Middle frontal gyrus (tissue), 1 donor: Measurements from ENCODE around the gene DNA2.
"Not testable (repeated sequence)": the region's sequence is repeated elsewhere in the genome, so short reads cannot be mapped to it uniquely, and the experiment has no call there.

ENCODE experiments used
- DNase-seq: peaks from one replicate; pipeline ENCODE4 v3.0.0-alpha.2; 2015; ENCODE audit warnings: low spot score; ENCODE audit errors: extremely low spot score

DNA2 gene, protein sequence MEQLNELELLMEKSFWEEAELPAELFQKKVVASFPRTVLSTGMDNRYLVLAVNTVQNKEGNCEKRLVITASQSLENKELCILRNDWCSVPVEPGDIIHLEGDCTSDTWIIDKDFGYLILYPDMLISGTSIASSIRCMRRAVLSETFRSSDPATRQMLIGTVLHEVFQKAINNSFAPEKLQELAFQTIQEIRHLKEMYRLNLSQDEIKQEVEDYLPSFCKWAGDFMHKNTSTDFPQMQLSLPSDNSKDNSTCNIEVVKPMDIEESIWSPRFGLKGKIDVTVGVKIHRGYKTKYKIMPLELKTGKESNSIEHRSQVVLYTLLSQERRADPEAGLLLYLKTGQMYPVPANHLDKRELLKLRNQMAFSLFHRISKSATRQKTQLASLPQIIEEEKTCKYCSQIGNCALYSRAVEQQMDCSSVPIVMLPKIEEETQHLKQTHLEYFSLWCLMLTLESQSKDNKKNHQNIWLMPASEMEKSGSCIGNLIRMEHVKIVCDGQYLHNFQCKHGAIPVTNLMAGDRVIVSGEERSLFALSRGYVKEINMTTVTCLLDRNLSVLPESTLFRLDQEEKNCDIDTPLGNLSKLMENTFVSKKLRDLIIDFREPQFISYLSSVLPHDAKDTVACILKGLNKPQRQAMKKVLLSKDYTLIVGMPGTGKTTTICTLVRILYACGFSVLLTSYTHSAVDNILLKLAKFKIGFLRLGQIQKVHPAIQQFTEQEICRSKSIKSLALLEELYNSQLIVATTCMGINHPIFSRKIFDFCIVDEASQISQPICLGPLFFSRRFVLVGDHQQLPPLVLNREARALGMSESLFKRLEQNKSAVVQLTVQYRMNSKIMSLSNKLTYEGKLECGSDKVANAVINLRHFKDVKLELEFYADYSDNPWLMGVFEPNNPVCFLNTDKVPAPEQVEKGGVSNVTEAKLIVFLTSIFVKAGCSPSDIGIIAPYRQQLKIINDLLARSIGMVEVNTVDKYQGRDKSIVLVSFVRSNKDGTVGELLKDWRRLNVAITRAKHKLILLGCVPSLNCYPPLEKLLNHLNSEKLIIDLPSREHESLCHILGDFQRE

DNA sequence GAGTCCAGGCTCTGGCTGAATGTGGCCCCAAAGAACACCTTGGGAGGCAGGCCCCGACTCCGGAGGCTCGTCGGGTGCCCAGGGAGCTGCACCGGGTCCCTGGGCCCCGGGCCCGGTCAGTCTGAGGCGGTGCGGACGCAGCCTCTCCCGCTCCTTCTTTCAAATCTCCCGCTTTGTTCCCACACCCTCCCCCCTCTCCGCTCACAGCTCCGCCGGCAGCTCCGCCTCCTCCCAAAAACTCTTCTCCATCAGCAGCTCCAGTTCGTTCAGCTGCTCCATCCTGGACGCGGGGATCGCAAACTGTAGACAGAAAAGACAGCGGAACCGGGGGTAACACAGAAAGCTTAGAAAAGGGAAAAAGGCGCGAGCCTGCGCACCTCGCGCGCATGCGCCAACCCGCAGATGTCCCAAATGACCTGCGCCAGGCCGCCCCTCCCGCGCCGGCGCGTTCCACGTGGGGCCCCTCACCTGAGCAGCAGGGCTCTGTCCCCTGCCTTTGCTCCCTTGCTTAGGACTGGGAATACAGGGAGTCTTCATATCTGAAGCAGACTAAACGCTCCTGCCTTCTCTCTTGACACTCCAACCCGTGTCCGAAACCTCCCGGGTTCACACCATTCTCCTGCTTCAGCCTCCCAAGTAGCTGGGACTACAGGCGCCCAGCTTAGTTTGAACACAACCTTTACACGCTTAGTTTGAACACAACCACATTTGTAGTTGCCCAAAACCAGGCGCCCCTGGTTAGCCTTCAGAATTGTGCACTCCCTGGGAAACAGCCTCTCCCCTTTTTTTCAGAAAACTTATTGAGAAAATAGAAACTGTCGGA lies at the start of gene DNA2:
DNA2 (minus strand) TSS at position 388 of the 823 bp plus-strand sequence; CDS start at position 279, 109 bp downstream.
- peak; percentile 31 for DNase-seq

DNA sequence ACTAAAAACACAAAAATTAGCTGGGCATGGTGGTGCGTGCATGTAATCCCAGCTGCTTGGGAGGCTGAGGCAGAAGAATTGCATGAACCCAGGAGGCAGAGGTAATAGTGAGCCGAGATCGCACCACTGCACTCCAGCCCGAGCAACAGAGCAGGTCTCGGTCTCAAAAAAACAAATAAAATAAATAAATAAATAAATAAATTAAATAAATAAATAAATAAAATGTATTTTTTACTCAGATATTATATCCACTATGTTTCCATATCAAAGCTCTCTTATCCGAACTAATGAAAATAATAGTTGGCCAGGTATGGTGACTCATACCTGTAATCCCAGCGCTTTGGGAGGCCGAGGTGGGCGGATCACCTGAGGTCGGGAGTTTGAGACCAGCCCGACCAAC lies 46.8 kb upstream of the DNA2 start:
- not testable (repeated sequence) for DNase-seq

DNA sequence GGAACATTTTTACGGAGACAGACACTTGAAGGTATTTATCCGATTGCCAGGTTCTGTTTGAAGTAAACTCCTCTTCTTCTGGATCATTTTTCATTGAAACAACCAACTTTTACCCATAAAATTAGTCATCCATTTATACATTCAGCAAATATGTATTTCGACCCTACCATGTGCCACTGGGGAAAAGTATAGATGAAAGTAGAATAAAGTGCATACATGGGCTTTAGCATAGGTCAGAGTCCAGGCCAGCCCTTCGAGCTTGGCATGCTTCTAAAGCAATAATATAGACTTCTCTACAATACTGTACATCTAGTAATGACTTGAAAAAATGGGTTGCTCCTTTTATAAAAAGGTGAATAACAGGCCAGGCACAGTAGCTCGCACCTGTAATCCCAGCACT lies 45.4 kb upstream of the DNA2 start:
- DNase-seq = no peak

DNA sequence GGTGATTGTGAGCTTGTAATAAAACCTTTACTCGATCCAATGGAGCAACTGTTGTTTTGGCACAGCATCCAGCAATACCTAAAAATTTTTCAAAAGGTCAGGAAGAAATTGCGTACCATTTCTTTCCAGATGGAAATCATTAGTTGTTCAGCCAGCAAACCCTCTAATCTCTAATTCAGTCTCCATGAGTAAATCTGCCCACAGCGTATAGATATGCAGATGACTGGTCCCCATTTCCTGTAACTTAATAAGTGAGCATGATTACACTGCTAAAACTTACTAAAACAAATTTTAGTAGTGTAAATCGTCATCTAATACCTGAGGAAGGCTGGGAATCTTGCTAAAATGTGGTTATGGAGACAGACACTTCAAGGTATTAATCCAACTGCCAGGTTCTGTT lies 45.0 kb upstream of the DNA2 start:
- no peak for DNase-seq

DNA sequence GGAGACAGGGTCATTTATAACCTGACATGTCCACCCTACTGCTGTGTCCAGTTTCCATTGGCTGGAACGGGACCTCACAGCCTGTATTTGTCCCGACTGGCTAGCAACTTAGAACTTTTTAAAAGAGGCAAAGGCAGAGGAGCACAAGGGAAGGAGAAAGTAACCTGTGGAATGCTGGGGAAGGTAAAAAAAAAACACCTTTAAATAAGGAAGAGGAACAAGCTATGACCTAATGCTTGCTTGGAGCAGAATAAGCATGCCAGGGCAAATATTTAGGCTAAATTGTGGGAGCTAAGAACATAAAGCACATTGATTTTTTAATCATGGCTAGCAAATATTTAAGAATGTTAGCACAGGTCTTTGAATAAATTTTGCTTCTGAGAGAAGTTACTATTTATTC lies 44.4 kb upstream of the DNA2 start:
- DNase-seq = not testable (repeated sequence)

DNA sequence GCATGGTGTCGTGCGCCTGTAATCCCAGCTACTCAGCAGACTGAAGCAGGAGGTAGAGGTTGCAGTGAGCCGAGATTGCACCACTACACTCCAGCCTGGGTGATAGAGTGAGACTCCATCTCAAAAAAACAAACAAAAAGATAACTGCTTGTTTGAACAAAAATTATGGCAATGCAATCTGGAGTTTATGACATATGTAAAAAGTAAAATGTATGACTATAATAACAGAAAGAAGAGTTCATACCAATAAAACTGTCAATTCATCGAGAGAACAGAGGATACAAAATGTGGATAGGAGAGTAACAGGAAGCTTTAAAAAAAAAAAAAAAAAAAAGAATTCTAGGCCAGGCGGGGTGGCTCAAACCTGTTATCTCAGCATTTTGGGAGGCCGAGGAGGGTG lies 36.3 kb upstream of the DNA2 start:
- no peak for DNase-seq

DNA sequence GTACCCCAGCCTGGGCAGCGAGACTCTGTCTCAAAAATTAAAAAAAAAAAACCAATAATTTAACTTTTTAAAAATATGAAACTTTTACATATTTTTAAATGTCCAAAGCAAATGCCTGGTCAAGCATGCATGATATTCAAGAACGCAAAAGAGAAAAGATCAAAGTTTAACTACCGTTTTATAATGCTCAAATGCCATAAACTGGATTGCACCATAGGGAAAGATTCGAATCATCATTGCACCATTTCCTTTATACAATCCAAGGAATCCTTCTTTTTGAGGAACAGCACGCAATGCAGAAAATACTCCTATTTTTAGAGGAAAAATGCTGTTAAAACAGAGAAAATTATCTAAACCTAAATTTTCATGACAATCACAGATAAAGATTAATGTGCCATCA lies 34.6 kb upstream of the DNA2 start:
- no peak for DNase-seq

DNA sequence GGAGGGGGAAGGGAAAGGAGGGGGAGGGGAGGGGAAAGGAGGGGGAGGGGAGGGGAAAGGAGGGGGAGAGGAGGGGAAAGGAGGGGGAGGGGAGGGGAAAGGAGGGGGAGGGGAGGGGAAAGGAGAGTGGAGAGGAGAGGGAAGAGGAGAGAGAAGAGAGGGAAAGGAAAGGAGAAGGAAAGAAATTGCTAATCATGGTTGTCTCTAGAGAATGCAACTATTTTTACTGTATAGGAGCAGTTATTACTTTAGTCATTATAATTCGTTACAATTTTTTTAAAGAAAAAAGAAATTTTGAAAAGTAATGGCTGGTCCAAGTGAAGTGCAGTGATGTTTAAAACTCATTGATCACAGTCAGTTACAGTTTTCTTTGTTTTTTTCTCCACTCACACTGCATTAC lies 31.1 kb upstream of the DNA2 start:
- no peak for DNase-seq

DNA sequence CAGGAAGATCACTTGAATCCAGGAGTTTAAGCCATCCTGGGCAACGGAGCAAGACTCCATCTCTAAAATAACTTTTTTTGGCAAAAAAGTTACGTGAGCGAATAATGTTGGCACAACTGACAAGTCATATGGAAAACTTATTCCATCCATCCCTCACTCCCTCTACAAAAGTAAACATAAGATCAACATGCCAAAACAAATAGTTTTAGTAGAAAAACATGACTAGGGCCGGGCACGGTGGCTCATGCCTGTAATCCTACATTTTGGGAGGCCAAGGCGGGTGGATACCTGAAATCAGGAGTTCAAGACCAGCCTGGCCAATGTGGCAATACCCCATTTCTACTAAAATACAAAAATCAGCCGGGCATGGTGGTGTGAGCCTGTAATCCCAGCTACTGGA lies 29.9 kb upstream of the DNA2 start:
- DNase-seq = no peak

DNA sequence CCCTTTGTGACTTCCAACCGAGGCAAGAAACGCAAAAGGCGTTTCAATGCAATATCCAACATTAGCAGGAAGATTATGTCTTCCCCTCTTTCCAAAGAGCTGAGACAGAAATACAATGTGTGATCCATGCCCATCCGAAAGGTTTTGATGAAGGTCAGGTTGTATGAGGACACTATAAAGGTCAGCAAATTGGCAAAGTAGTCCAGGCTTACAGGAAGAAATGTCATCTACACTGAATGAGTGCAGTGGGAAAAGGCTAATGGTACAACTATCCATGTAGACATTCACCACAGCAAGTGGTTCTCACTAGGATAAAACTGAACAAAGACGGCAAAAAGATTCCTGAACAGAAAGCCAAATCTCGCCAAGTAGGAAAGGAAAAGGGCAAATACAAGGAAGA lies 27.8 kb upstream of the DNA2 start:
- no peak for DNase-seq

DNA sequence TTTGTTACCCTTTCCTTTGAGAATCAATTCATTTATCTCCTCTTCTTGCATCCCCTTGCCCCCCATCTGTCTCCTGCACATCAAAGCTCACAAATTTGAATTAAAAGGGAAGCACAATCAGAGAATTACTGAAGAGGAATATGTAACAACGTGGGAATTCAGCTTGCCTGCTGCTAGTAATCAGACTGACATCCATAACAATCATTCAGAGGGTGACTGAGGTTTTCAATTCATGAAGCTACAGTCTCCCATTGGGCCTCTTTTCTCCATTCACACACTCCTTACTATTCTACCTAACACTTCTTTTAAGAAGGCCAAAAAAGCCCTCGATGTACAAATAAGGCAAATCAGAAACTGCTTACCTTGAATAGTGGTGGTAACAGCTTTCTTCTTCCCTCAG lies 24.3 kb upstream of the DNA2 start:
- no peak for DNase-seq

DNA sequence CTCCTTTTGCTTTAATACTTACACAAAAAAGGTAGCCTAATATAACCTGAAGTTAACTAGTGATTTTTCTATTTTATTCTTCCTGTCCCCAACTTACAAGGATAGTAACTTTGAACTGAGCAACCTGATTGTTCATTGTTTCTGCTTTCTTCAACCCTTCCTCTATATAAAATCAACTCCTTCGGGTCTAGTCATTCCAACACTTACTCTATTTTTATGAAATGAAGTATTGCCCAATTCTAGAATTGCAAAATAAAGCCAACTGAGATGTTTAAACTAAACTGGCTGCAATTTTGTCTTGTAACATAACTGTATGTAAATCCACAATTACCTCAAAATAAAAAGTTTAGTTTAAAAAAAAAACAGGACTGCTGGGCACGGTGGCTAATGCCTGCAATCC lies 20.3 kb upstream of the DNA2 start:
- no peak for DNase-seq

DNA sequence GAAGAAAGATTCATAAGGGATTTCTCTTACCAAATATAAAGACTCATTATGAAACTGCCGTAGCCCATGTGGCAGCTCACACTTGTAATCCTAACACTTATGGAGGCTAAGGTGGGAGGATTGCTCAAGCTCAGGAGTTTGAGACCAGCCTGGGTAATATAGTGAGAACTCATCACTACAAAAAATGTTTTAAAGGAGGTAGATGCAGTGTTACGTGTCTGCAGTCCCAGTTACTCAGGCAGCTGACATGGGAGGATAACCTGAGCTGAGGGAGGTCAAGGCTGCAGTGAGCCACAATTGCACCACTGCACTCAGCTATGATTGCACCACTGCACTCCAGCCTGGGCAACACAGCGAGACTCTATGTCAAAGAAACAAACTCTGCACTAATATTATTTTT lies 18.1 kb upstream of the DNA2 start:
- DNase-seq = no peak

DNA sequence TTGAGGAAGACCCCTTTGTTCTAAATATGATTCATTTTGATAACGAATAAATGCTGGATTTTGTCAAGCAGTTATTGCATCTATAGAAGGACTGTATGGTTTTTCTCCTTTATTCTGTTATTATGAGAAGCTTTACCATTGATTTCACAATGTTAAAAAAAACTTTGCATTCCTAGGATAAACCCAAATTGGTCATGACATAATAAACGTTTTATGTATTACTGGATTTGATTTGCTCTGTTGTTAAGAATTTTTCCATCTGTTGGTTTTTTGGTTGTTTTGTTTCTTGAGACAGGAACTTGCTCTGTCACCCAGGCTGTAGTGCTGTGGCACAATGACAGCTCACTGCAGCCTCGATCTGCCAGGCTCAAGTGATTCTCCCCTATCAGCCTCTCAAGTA lies 2.2 kb upstream of the DNA2 start:
- DNase-seq = no peak

DNA sequence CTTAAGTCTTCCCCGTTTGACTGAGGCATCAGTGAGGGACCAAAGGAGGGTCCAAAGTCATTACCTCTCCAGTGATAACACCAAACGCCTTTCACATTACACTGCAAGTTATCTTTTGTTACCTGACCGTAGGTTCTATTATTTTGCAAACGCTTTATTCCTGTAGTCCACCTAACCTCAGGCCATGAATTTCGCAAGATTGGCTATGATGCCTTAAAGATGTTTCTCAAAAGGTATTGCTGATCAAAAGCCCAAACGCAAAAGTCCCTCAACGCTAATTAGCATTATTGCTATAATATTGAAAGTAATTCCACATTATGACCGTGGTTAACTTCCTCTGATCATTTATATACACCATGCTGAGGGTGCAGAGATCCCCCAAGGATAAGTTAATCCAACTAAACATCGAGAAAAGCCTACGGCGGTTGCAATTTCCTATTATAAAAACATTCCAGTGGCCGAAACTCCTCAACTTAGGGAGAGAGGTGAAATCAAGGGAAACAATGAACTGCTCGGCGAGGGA lies 649 bp downstream of the DNA2 start:
- no peak for DNase-seq

DNA sequence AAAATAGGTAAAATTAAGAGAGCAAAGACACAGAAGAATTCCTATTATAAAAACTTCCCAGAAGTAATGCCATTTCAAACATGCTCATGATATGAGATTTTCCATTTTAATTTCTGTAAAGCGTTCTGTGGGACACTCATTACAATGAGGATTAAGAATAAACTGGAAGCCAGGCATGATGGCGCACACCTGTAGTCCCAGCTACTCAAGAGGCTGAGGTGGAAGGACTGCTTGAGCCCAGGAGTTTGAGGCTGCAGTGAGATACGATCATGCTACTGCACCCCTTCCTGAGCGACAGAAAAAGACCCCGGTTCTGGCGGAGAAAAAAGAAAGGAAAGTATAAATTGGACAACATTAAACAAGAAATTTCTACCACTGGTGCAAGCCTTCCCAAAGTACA lies 1.5 kb downstream of the DNA2 start:
- no peak for DNase-seq

DNA sequence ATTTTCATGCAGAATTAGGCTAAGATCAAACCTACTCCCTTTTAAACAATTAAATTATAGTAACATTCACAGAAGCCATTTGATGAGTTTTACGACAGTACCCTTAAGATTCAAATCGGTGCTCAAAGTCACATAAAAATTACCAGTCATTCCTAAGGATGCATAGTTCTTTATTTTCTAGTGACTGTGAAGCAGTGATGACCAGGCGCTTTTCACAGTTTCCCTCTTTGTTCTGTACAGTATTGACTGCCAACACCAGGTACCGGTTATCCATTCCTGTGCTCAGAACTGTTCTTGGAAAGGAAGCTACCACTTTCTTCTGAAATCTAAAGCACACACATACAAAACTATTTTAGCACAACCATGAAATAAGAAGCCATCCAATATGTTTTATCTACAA lies 1.9 kb downstream of the DNA2 start:
- DNase-seq = no peak

DNA sequence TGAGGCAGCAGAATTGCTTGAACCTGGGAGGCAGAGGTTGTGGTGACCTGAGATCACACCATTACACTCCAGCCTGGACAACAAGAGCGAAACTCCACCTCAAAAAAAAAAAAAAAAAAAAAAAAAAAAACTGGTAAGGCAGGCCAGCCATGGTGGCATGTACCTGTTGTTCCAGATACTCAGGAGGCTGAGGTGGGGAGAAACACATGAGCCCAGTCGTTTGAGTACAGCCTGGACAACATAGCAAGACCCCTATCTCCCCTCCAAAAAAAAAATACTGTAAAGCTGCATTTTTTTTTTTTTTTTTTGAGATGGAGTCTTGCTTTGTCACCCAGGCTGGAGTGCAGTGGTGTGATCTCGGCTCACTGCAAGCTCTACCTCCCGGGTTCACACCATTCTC lies 7.0 kb downstream of the DNA2 start:
- DNase-seq = not testable (repeated sequence)

DNA sequence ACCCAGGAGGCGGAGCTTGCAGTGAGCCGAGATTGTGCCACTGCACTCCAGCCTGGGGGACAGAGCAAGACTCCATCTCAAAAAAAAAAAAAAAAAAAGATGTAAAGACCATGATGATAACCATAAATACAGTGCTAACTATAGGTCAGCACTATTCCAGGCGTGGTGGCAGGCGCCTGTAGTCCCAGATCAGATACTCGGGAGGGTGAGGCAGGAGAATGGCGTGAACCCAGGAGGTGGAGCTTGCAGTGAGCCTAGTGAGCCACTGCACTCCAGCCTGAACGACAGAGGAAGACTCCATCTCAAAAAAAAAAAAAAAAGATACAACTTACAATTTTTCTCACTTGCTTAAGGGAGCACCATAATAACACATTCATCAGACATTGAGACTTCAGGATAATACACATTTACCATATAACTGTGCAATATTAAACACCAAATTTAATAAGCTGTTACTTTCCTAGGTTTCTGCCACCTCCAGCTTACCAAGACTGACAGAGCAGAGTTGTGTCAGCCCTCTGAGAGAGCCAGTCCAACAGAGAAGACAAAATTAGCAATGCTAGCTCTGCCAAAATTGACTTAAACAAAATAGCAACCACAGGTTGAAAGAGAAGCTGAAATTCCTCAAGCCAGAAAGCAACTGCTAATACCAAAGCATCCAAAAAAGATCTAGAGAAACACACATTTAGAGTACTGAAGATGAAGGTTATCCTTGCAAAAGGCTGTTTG lies 8.2 kb downstream of the DNA2 start:
- DNase-seq = no peak

DNA sequence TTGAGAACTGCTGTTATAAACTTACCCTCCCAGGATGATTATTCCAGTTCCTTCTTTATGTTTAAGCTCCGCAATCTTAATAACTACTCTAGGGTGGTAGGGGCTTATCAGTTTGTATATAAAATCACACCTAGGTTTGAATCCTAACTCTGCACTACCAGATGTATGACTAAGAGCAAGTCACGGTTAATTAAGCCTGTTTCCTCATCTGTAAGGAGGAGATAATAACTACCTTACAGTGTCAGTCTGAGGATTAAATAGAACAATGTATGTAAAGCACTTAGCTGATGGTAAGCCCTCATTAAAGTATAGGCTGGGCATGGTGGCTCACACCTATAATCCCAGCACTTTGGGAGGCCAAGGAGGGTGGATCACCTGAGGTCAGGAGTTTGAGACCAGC lies 9.2 kb downstream of the DNA2 start:
- DNase-seq = no peak
